Loucy (cell line): ENCODE data around the gene NTN1.

Source experiments
- H2AFZ ChIP-seq: fragments of 200-600 bp; sonication (generic); 2 replicates; pipeline ENCODE4 v1.6.0; 2016; ENCODE audit warnings: antibody characterized with exemption, mild to moderate bottlenecking, low read length, moderate library complexity
- H3F3A ChIP-seq: fragments of 200-600 bp; 2 replicates; pipeline ENCODE4 v1.6.0; 2016; ENCODE audit warnings: antibody characterized with exemption, low read depth, mild to moderate bottlenecking
- H3K27me3 ChIP-seq: fragments of 200-600 bp; sonication (generic); 2 replicates; pipeline ENCODE4 v1.6.1; 2014; ENCODE audit warnings: low read length, mild to moderate bottlenecking; ENCODE audit not compliant: insufficient read depth, poor library complexity, severe bottlenecking
- H3K36me3 ChIP-seq: fragments of 200-600 bp; sonication (generic); 2 replicates; pipeline ENCODE4 v1.6.1; 2016; ENCODE audit warnings: low read length; ENCODE audit not compliant: insufficient read depth
- H3K4me1 ChIP-seq: fragments of 200-600 bp; sonication (generic); 2 replicates; pipeline ENCODE4 v1.5.1; 2014; ENCODE audit warnings: low read length, mild to moderate bottlenecking; ENCODE audit not compliant: insufficient read depth, poor library complexity, severe bottlenecking
- H3K4me2 ChIP-seq: fragments of 200-600 bp; sonication (generic); 2 replicates; pipeline ENCODE4 v1.6.0; 2014; ENCODE audit warnings: antibody characterized with exemption, low read length, low read depth, mild to moderate bottlenecking; ENCODE audit not compliant: poor library complexity, severe bottlenecking
- H3K4me3 ChIP-seq: fragments of 200-600 bp; sonication (generic); 2 replicates; pipeline ENCODE4 v1.5.1; 2014; ENCODE audit warnings: low read length, mild to moderate bottlenecking, mixed read lengths; ENCODE audit not compliant: poor library complexity, severe bottlenecking
- H3K79me2 ChIP-seq: fragments of 200-600 bp; sonication (generic); 2 replicates; pipeline ENCODE4 v1.6.1; 2014; ENCODE audit warnings: low read length; ENCODE audit not compliant: insufficient read depth
- H3K9ac ChIP-seq: fragments of 200-600 bp; sonication (generic); 2 replicates; pipeline ENCODE4 v1.6.0; 2014; ENCODE audit warnings: mild to moderate bottlenecking, low read depth, low read length, moderate library complexity; ENCODE audit not compliant: poor library complexity, severe bottlenecking
- H3K9me2 ChIP-seq: fragments of 200-600 bp; sonication (generic); replicated peaks from 2 replicates; pipeline ENCODE4 v1.6.1; 2016; ENCODE audit warnings: low read depth, low read length, mixed read lengths
- H3K9me3 ChIP-seq: fragments of 200-600 bp; sonication (generic); 2 replicates; pipeline ENCODE4 v1.6.1; 2014; ENCODE audit warnings: mild to moderate bottlenecking, antibody characterized with exemption, low read length, low read depth; ENCODE audit not compliant: insufficient read depth
- H4K20me1 ChIP-seq: fragments of 200-600 bp; sonication (generic); 2 replicates; pipeline ENCODE4 v1.6.0; 2014; ENCODE audit warnings: antibody characterized with exemption, low read length, mild to moderate bottlenecking; ENCODE audit not compliant: insufficient read depth, poor library complexity, severe bottlenecking
- CTCF ChIP-seq: fragments of 200-600 bp; sonication (generic); conservative IDR thresholded peaks from 2 replicates; pipeline ENCODE4 v1.5.1; 2014; ENCODE audit warnings: mild to moderate bottlenecking, antibody characterized with exemption, low read length
- EZH2phosphoT487 ChIP-seq: fragments of 200-600 bp; IDR thresholded peaks from 2 replicates; pipeline ENCODE4 v1.6.1; 2018; ENCODE audit warnings: antibody characterized with exemption, mild to moderate bottlenecking, moderate library complexity, borderline replicate concordance

Gene NTN1

GRCh38 chr17:9221922-9222180 lies 200.5 kb downstream of the NTN1 start:
- no peak for TF ChIP-seq EZH2phosphoT487
- no peak for TF ChIP-seq CTCF
- H3K27me3 ChIP-seq: no peaks in the 10 kb centered on the region
- H3K4me1 ChIP-seq: no peaks in the 10 kb centered on the region

GRCh38 chr17:9223531-9223930 lies 202.2 kb downstream of the NTN1 start:
- no peak overlapping the region for H2AFZ ChIP-seq
- no peak overlapping the region for H3K9ac ChIP-seq
- no peaks in the 10 kb centered on the region for H3K9me2 ChIP-seq
- no peak overlapping the region for H3K4me3 ChIP-seq
- H3K9me3 ChIP-seq: no peaks in the 10 kb centered on the region
- no peaks in the 10 kb centered on the region for H3K79me2 ChIP-seq
- no peaks in the 10 kb centered on the region for H3F3A ChIP-seq
- H4K20me1 ChIP-seq: no peaks in the 10 kb centered on the region
- TF ChIP-seq EZH2phosphoT487 (no peak), CTCF (no peak)
- H3K4me1 ChIP-seq: no peaks in the 10 kb centered on the region
- H3K27me3 ChIP-seq: no peaks in the 10 kb centered on the region
- no peak overlapping the region for H3K4me2 ChIP-seq
- H3K36me3 ChIP-seq: no peaks in the 10 kb centered on the region

More at GRCh38 chr17:9221922-9222180, 200.5 kb downstream of the NTN1 start:
- no peak overlapping the region for H3K9ac ChIP-seq
- H3K9me2 ChIP-seq: no peaks in the 10 kb centered on the region
- H2AFZ ChIP-seq: no peak overlapping the region
- no peaks in the 10 kb centered on the region for H3F3A ChIP-seq
- no peaks in the 10 kb centered on the region for H4K20me1 ChIP-seq
- H3K4me3 ChIP-seq: no peak overlapping the region
- no peaks in the 10 kb centered on the region for H3K36me3 ChIP-seq
- H3K4me2 ChIP-seq: no peak overlapping the region
- no peaks in the 10 kb centered on the region for H3K79me2 ChIP-seq
- no peaks in the 10 kb centered on the region for H3K9me3 ChIP-seq

DNA sequence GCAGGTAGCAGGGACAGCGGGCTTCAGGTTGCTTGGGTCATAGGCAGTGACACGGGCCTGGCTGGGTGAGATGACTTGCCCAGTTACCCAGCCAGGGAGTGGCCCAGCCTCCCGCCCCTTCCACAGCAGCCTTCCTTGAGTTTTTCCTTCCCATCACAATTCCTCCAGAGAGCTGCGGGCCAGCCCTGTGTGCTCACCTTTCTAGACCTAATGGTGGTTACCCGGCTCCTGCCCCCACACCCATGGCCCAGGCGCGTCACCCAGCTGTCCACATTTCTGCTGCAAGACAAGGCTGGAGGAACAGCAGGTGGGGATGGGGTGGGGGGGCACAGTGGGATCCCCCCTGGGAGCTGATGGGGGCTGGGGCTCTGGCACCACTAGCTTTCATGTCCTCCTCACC lies 203.2 kb downstream of the NTN1 start:
- Histone ChIP-seq H3K36me3 (no peaks in the 10 kb centered on the region), H3K9ac (no peak overlapping the region), H3F3A (no peaks in the 10 kb centered on the region), H3K4me2 (no peak overlapping the region), H3K79me2 (no peaks in the 10 kb centered on the region), H3K9me2 (no peaks in the 10 kb centered on the region), H3K4me1 (no peaks in the 10 kb centered on the region), H3K27me3 (no peaks in the 10 kb centered on the region), H3K4me3 (no peak overlapping the region), H4K20me1 (no peaks in the 10 kb centered on the region), H2AFZ (no peak overlapping the region), H3K9me3 (no peaks in the 10 kb centered on the region)
- TF ChIP-seq CTCF (no peak), EZH2phosphoT487 (no peak)
